ENCODE measurements around the gene SLC6A11. TPM values are rescaled to one million over a fixed set of nuclear protein-coding genes. Genes with fewer than 3 reads are reported as not detected.

The SLC6A11 gene
- total RNA-seq, 1 donor from 2014 or later, result 0.25 TPM

Other genes with a start within 250 kb of the SLC6A11 start
- 2.0 TPM for gene SLC6A1, start 176.5 kb downstream of the SLC6A11 start, total RNA-seq